Skin epidermis (tissue), 12 donors: Measurements from ENCODE around the gene ADAMTSL4.
"Not testable (repeated sequence)": the region's sequence is repeated elsewhere in the genome, so short reads cannot be mapped to it uniquely, and the experiment has no call there.

Experiments used
- H3K27ac ChIP-seq, 21 experiments: fragments of 200-600 bp; sonication (generic) in 11 of 21; one replicate each; pipeline ENCODE4 v1.5.0; 2020; ENCODE audit warnings: mild to moderate bottlenecking in 3 of 21, inconsistent platforms in 2 of 21, moderate library complexity in 2 of 21
- H3K4me3 ChIP-seq, 7 experiments: fragments of 200-600 bp; sonication (generic) in 2 of 7; one replicate each; pipeline ENCODE4 v1.5.0; 2020; ENCODE audit warnings: inconsistent platforms in 2 of 7, mild to moderate bottlenecking in 2 of 7, moderate library complexity in 1 of 7

Gene ADAMTSL4

GRCh38 chr1:150562446-150563339 is 13.5 kb downstream of the ADAMTSL4 start:
- Histone ChIP-seq H3K4me3 (peak overlapping the region; percentile 36 to 59 (median 43)), H3K27ac (peak overlapping the region; percentile 77 to 100 (median 99))

GRCh38 chr1:150563340-150564038 is 14.3 kb downstream of the ADAMTSL4 start:
- Histone ChIP-seq H3K4me3 (no peak overlapping the region), H3K27ac (peak overlapping the region; percentile 77 to 100 (median 99))

- Histone ChIP-seq H3K27ac (peak overlapping the region; percentile 25 to 100 (median 99)), H3K4me3 (no peak overlapping the region)
Observed at GRCh38 chr1:150564051-150564991, 15.1 kb downstream of the ADAMTSL4 start.

GRCh38 chr1:150565240-150565991 is 16.2 kb downstream of the ADAMTSL4 start:
- H3K27ac ChIP-seq = peak overlapping the region in 20 of 21 experiments; percentile 56 to 100 (median 99)
- not testable (repeated sequence) for H3K4me3 ChIP-seq

GRCh38 chr1:150566589-150567340 is 17.6 kb downstream of the ADAMTSL4 start:
- peak overlapping the region; percentile 20 to 100 (median 99) for H3K27ac ChIP-seq
- H3K4me3 ChIP-seq = peak overlapping the region in 1 of 7 experiments; percentile 1

GRCh38 chr1:150567341-150567716 is 18.1 kb downstream of the ADAMTSL4 start:
- peak overlapping the region in 5 of 7 experiments; percentile 1 to 30 (median 27) for H3K4me3 ChIP-seq
- H3K27ac ChIP-seq = peak overlapping the region; percentile 20 to 100 (median 99)

GRCh38 chr1:150567717-150568593 is 18.7 kb downstream of the ADAMTSL4 start:
- Histone ChIP-seq H3K4me3 (peak overlapping the region in 5 of 7 experiments; percentile 1 to 30 (median 27)), H3K27ac (peak overlapping the region in 20 of 21 experiments; percentile 57 to 100 (median 99))

- peak overlapping the region in 20 of 21 experiments; percentile 57 to 100 (median 99) for H3K27ac ChIP-seq
- peak overlapping the region in 3 of 7 experiments; percentile 7 to 30 (median 20) for H3K4me3 ChIP-seq
Observed at GRCh38 chr1:150568594-150568966, 19.4 kb downstream of the ADAMTSL4 start.

- peak overlapping the region in 16 of 21 experiments; percentile 4 to 100 (median 42) for H3K27ac ChIP-seq
Observed at GRCh38 chr1:150572918-150573647, 23.9 kb downstream of the ADAMTSL4 start.

GRCh38 chr1:150573648-150574071 is 24.5 kb downstream of the ADAMTSL4 start:
- Histone ChIP-seq H3K4me3 (peak overlapping the region in 4 of 7 experiments; percentile 15 to 96 (median 76)), H3K27ac (peak overlapping the region in 13 of 21 experiments; percentile 13 to 100 (median 48))

More at GRCh38 chr1:150572918-150573647, 23.9 kb downstream of the ADAMTSL4 start:
- H3K4me3 ChIP-seq = peak overlapping the region in 2 of 7 experiments; percentile 15 to 63

- Histone ChIP-seq H3K4me3 (peak overlapping the region; percentile 59 to 97 (median 82)), H3K27ac (peak overlapping the region in 15 of 21 experiments; percentile 13 to 100 (median 65))
Observed at GRCh38 chr1:150574260-150575071, 25.3 kb downstream of the ADAMTSL4 start.

GRCh38 chr1:150575072-150575489 is 25.9 kb downstream of the ADAMTSL4 start:
- peak overlapping the region; percentile 59 to 97 (median 82) for H3K4me3 ChIP-seq

GRCh38 chr1:150575518-150576366 is 26.5 kb downstream of the ADAMTSL4 start:
- Histone ChIP-seq H3K4me3 (peak overlapping the region; percentile 59 to 97 (median 82)), H3K27ac (peak overlapping the region in 17 of 21 experiments; percentile 18 to 100 (median 100))

More at GRCh38 chr1:150575072-150575489, 25.9 kb downstream of the ADAMTSL4 start:
- H3K27ac ChIP-seq = peak overlapping the region in 17 of 21 experiments; percentile 14 to 100 (median 57)

GRCh38 chr1:150576367-150576711 is 27.1 kb downstream of the ADAMTSL4 start:
- Histone ChIP-seq H3K27ac (peak overlapping the region in 18 of 21 experiments; percentile 95 to 100 (median 100)), H3K4me3 (peak overlapping the region; percentile 59 to 97 (median 82))
